Measurements from ENCODE around the gene CBX2. TPM values are rescaled to one million over a fixed set of nuclear protein-coding genes. Genes with fewer than 3 reads are reported as not detected.

CBX2 gene
- total and polyA plus RNA-seq, 2 experiments from 2014 or later = 0.11 to 0.13 TPM

DNA sequence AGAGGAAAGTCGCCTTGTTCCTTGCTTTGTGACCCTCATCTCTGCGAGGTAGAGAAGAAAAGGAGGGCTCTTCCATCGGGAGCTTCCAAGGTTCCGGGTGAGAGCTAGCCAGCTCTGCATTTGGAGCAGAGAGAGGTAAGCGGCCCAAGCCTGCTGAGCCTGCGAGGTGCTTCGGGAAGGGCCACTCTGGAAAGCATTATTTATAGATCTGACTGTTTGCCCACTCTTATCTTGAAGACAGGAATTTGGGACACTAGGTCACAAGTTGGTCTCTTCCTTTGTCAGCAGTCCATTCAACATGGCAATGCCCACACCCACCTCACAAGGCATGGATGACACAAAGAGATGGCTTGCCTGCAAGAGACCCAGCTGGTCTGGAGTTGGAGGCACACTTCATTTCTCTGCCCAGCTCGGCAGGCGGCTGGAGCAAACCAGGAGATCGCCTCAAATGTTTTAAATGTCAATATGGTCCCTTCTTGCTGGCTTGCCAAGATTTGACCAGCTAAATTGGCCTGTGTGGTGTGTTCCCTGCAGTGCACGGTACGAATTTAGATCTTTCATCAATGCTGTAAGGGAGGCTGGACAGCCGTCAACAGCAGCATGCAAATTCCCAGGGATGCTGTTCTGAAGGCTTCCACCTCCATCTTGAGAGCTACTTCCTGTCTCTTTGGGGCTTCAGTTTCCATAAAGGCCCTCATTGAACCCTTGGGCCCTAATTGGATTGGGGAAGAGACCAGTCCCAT lies 41.8 kb downstream of the CBX2 start:
- TF ChIP-seq EZH2phosphoT487 (IDR thresholded peaks at IDR 0.05; ENCODE audit: insufficient read depth, low read depth) (no peak), EZH2 (IDR thresholded peaks at IDR 0.05; ENCODE audit: insufficient read depth, poor library complexity, severe bottlenecking) (no peak)
- Histone ChIP-seq H4K20me1 (ENCODE audit: insufficient read depth) (no peaks in the 10 kb centered on the region), H2AFZ (no peak overlapping the region), H3K4me1 (ENCODE audit: insufficient read depth) (no peaks in the 10 kb centered on the region), H3K4me3 (no peak overlapping the region), H3K9me3 (ENCODE audit: low read depth) (no peaks in the 10 kb centered on the region), H3K27ac (no peak overlapping the region), H3K36me3 (ENCODE audit: low read depth) (no peaks in the 10 kb centered on the region), H3K27me3 (replicated peaks; ENCODE audit: insufficient read depth) (peaks cover 38% of the 10 kb centered on the region; the same call in 1 of the 2 replicates), H3K79me2 (ENCODE audit: insufficient read depth) (no peaks in the 10 kb centered on the region), H3F3A (ENCODE audit: insufficient read depth) (no peaks in the 10 kb centered on the region), H3K9me2 (ENCODE audit: insufficient read depth) (no peaks in the 10 kb centered on the region), H3K9ac (no peak overlapping the region), H3K4me2 (ENCODE audit: unreplicated experiment) (no peak overlapping the region)
- DNase-seq = no peak
- WGBS, 2 experiments (ENCODE audit: low coverage in 1 of 2, low lambda C conversion rate in 2 of 2, missing lambda C conversion rate in 2 of 2) = 67 to 70% methylated on average over 13 of the region's 13 CpGs
- in situ Hi-C loops (cut with MboI) = no loop called here

DNA sequence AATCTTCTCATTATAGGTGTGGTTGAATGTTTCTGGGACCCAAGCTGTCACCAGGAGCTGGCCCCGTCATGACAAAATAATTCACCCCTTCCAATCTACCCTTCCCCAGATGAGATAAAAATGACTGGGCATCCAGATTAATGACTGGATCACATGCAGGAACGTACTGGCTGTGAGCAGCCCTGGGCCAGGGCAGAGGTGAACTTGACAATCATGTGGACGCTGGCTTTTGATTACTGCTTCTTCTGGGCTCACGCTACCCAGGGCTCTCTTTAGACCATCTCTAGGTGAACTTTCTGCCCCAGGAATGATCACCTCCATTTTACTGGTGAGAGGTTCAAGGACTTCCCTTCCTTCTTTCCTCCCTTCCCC lies 43.0 kb downstream of the CBX2 start:
- in situ Hi-C loops (cut with MboI) = no loop called here

DNA sequence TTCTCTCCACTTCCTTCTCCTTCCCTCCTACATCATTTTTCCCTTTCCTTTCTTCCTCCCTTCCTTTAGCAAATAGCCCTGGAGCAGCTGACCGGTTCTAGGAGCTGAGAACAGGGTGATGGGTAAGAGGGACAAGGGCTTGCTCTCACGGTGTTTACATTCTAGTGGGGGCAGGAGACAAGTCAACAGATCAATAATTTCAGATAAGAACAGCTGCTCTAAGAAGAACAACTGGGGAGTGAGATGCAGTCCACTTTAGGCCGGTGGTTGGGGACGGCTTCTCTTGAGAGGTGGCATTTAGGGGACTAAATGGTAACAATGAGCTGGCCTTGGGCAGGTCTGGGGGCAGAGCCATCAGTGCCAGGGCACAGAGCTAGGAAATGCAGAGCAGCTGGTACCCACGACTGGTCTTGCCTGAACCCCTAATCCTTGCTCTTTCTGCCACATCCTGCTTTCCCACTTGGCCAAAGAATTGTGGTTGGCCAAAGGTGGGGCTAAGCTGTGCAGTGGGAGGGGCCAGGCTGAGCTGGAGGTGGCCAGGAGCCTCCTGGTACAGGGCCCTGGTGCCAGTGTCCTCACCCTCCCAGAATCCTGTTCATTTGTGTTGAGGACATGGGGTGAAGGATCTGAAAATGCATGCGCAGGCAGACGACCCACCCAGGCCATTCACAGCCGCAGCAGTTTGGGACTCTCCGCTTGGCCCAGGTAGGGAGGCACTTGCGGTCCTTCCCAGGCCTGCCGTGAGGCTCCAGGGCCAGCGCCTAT lies 43.6 kb downstream of the CBX2 start:
- TF ChIP-seq EZH2 (IDR thresholded peaks at IDR 0.05; ENCODE audit: insufficient read depth, poor library complexity, severe bottlenecking) = no peak
- TF ChIP-seq EZH2phosphoT487 (IDR thresholded peaks at IDR 0.05; ENCODE audit: insufficient read depth, low read depth) = no peak
- Histone ChIP-seq H3F3A (ENCODE audit: insufficient read depth) (no peaks in the 10 kb centered on the region), H3K27ac (no peak overlapping the region), H3K4me3 (no peak overlapping the region), H3K4me2 (ENCODE audit: unreplicated experiment) (no peak overlapping the region), H3K9ac (no peak overlapping the region), H3K27me3 (replicated peaks; ENCODE audit: insufficient read depth) (peaks cover 24% of the 10 kb centered on the region; the same call in 1 of the 2 replicates), H2AFZ (no peak overlapping the region), H3K9me3 (ENCODE audit: low read depth) (no peaks in the 10 kb centered on the region), H3K4me1 (ENCODE audit: insufficient read depth) (no peaks in the 10 kb centered on the region), H3K9me2 (ENCODE audit: insufficient read depth) (no peaks in the 10 kb centered on the region), H4K20me1 (ENCODE audit: insufficient read depth) (no peaks in the 10 kb centered on the region), H3K79me2 (ENCODE audit: insufficient read depth) (no peaks in the 10 kb centered on the region), H3K36me3 (ENCODE audit: low read depth) (no peaks in the 10 kb centered on the region)
- in situ Hi-C loops (cut with MboI) = no loop called here
- DNase-seq = no peak
- WGBS, 2 experiments (ENCODE audit: low coverage in 1 of 2, low lambda C conversion rate in 2 of 2, missing lambda C conversion rate in 2 of 2) = 70 to 71% methylated on average over 12 of the region's 12 CpGs

More for the DNA sequence above, 43.0 kb downstream of the CBX2 start:
- 75 to 82% methylated on average over 4 of the region's 4 CpGs for WGBS, 2 experiments (ENCODE audit: low coverage in 1 of 2, low lambda C conversion rate in 2 of 2, missing lambda C conversion rate in 2 of 2)
- no peaks in the 10 kb centered on the region for H3K9me2 ChIP-seq (ENCODE audit: insufficient read depth)
- no peak overlapping the region for H3K9ac ChIP-seq
- H2AFZ ChIP-seq = no peak overlapping the region
- peaks cover 30% of the 10 kb centered on the region; the same call in 1 of the 2 replicates for H3K27me3 ChIP-seq (replicated peaks; ENCODE audit: insufficient read depth)
- no peaks in the 10 kb centered on the region for H3K79me2 ChIP-seq (ENCODE audit: insufficient read depth)
- no peaks in the 10 kb centered on the region for H3K4me1 ChIP-seq (ENCODE audit: insufficient read depth)
- no peaks in the 10 kb centered on the region for H4K20me1 ChIP-seq (ENCODE audit: insufficient read depth)
- no peaks in the 10 kb centered on the region for H3K9me3 ChIP-seq (ENCODE audit: low read depth)
- H3K4me2 ChIP-seq (ENCODE audit: unreplicated experiment) = no peak overlapping the region
- H3K4me3 ChIP-seq = no peak overlapping the region
- no peak for TF ChIP-seq EZH2phosphoT487 (IDR thresholded peaks at IDR 0.05; ENCODE audit: insufficient read depth, low read depth)
- no peak for TF ChIP-seq EZH2 (IDR thresholded peaks at IDR 0.05; ENCODE audit: insufficient read depth, poor library complexity, severe bottlenecking)
- H3F3A ChIP-seq (ENCODE audit: insufficient read depth) = no peaks in the 10 kb centered on the region
- no peaks in the 10 kb centered on the region for H3K36me3 ChIP-seq (ENCODE audit: low read depth)
- H3K27ac ChIP-seq = no peak overlapping the region
- no peak for DNase-seq

DNA sequence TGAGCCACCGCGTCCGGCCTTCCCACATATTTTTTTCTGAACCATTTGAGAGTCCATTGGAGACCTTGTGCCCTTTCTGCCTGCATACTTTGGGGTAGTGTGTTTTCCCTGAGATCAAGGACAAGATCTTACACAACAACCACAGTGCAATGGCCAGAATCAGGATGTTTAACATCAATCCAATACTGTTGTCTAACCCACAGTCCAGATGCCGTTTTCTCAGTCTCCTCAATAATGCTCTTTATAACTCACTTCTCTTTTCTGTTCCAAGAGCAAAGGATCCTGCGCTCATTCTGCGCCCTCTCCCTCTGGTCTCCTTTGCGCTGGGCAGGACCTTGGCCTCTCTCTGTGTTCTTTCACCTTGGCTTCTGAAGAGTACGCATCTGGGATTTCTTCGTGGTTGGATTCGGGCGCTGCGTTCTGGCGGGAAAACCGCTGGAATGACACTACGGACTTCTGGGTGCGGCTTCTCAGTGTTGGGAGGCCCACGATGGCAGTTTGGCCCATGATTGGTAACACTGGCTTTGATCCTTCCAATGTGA lies 44.7 kb downstream of the CBX2 start:
- Histone ChIP-seq H3K27me3 (replicated peaks; ENCODE audit: insufficient read depth) (peaks cover 13% of the 10 kb centered on the region; the same call in 1 of the 2 replicates), H3K4me3 (no peak overlapping the region), H3K9ac (no peak overlapping the region), H3K9me2 (ENCODE audit: insufficient read depth) (no peaks in the 10 kb centered on the region), H3K27ac (no peak overlapping the region), H3K4me2 (ENCODE audit: unreplicated experiment) (no peak overlapping the region), H3F3A (ENCODE audit: insufficient read depth) (no peaks in the 10 kb centered on the region), H3K36me3 (ENCODE audit: low read depth) (no peaks in the 10 kb centered on the region), H3K9me3 (ENCODE audit: low read depth) (no peaks in the 10 kb centered on the region), H3K79me2 (ENCODE audit: insufficient read depth) (no peaks in the 10 kb centered on the region), H4K20me1 (ENCODE audit: insufficient read depth) (no peaks in the 10 kb centered on the region), H3K4me1 (ENCODE audit: insufficient read depth) (no peaks in the 10 kb centered on the region), H2AFZ (no peak overlapping the region)
- in situ Hi-C loops (cut with MboI) = no loop called here
- TF ChIP-seq EZH2phosphoT487 (IDR thresholded peaks at IDR 0.05; ENCODE audit: insufficient read depth, low read depth) (no peak), EZH2 (IDR thresholded peaks at IDR 0.05; ENCODE audit: insufficient read depth, poor library complexity, severe bottlenecking) (no peak)
- DNase-seq = no peak
- 90 to 91% methylated on average over 17 of the region's 17 CpGs for WGBS, 2 experiments (ENCODE audit: low coverage in 1 of 2, low lambda C conversion rate in 2 of 2, missing lambda C conversion rate in 2 of 2)

All from GM23248 (cell line).